ENCODE results near the gene CCDC38.

The CCDC38 gene

DNA sequence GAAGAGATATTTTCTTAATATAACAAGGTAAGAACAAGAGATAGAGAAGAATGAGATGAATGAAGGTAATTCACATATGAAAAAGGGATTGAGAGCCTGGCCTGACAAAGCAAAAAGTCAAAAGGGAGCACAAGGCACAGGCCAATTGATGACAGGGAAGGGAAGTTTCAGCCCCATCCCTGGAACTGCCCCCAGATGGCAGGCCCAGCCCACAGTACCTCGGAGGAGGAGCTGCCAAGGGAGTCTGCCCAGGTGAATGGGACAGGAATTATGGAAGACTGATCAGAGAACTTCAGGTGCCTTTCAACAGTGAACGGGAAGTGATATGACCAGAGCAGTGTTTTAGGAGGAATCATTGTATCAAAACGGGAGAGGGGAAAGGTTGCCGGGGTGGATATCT lies 68.0 kb downstream of the CCDC38 start:
- no peak overlapping the region for H3K9ac ChIP-seq (ENCODE audit: low read length)
- H3K4me2 ChIP-seq (ENCODE audit: low read depth, low read length, poor library complexity, severe bottlenecking), result no peak overlapping the region
- H4K20me1 ChIP-seq (ENCODE audit: low read depth, low read length), result no peaks in the 10 kb centered on the region
- no peak overlapping the region for H3K27ac ChIP-seq (ENCODE audit: low read depth, low read length)
- H3K9me2 ChIP-seq (replicated peaks; ENCODE audit: insufficient read depth, low read length), result no peaks in the 10 kb centered on the region
- H3F3A ChIP-seq (ENCODE audit: insufficient read depth), result peaks cover under 1% of the 10 kb centered on the region; the same call in 1 of the 2 replicates
- no peaks in the 10 kb centered on the region for H3K36me3 ChIP-seq (ENCODE audit: low read length)
- no peaks in the 10 kb centered on the region for H3K9me3 ChIP-seq (ENCODE audit: insufficient read depth, low read length)
- no peaks in the 10 kb centered on the region for H3K79me2 ChIP-seq (ENCODE audit: insufficient read depth, low read length)
- H2AFZ ChIP-seq (ENCODE audit: low read depth, low read length, severe bottlenecking), result no peak overlapping the region
- H3K27me3 ChIP-seq (ENCODE audit: low read length), result no peaks in the 10 kb centered on the region
- H3K4me3 ChIP-seq (ENCODE audit: insufficient read depth, low read length, poor library complexity, severe bottlenecking), result no peak overlapping the region
- TF ChIP-seq EZH2phosphoT487 (conservative IDR thresholded peaks at IDR 0.05; ENCODE audit: low read length), result no peak
- TF ChIP-seq, protein P1, sequence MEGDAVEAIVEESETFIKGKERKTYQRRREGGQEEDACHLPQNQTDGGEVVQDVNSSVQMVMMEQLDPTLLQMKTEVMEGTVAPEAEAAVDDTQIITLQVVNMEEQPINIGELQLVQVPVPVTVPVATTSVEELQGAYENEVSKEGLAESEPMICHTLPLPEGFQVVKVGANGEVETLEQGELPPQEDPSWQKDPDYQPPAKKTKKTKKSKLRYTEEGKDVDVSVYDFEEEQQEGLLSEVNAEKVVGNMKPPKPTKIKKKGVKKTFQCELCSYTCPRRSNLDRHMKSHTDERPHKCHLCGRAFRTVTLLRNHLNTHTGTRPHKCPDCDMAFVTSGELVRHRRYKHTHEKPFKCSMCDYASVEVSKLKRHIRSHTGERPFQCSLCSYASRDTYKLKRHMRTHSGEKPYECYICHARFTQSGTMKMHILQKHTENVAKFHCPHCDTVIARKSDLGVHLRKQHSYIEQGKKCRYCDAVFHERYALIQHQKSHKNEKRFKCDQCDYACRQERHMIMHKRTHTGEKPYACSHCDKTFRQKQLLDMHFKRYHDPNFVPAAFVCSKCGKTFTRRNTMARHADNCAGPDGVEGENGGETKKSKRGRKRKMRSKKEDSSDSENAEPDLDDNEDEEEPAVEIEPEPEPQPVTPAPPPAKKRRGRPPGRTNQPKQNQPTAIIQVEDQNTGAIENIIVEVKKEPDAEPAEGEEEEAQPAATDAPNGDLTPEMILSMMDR (IDR thresholded peaks at IDR 0.05; ENCODE audit: insufficient read depth, low read length, poor library complexity, severe bottlenecking), result no peak

DNA sequence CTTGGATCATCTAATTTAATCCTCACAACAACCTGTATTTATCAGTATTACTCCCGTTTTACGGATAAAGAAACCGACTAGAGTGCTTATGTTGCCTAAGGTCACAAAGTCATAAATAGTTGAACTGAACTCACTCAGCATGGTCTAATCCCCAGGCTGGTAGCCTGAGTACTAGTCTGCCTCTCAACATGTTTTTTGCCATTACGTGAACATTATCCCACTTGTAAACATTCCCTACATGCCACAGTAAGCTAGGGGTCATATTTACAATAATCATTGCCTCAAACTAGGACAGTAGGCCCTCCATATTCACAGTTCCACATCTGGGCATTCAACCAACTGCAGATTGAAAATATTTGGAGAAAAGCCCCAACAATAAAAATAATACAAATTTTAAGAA lies 71.5 kb downstream of the CCDC38 start:
- no peaks in the 10 kb centered on the region for H3K79me2 ChIP-seq (ENCODE audit: insufficient read depth, low read length)
- no peak overlapping the region for H3K27ac ChIP-seq (ENCODE audit: low read depth, low read length)
- peaks cover 6% of the 10 kb centered on the region; the same call in 1 of the 2 replicates for H3F3A ChIP-seq (ENCODE audit: insufficient read depth)
- no peak overlapping the region for H2AFZ ChIP-seq (ENCODE audit: low read depth, low read length, severe bottlenecking)
- TF ChIP-seq EZH2phosphoT487 (conservative IDR thresholded peaks at IDR 0.05; ENCODE audit: low read length), result no peak
- H3K27me3 ChIP-seq (ENCODE audit: low read length), result no peaks in the 10 kb centered on the region
- H3K9me2 ChIP-seq (replicated peaks; ENCODE audit: insufficient read depth, low read length), result no peaks in the 10 kb centered on the region
- H3K9me3 ChIP-seq (ENCODE audit: insufficient read depth, low read length), result no peaks in the 10 kb centered on the region
- no peak overlapping the region for H3K4me2 ChIP-seq (ENCODE audit: low read depth, low read length, poor library complexity, severe bottlenecking)
- H3K4me3 ChIP-seq (ENCODE audit: insufficient read depth, low read length, poor library complexity, severe bottlenecking), result no peak overlapping the region
- H4K20me1 ChIP-seq (ENCODE audit: low read depth, low read length), result no peaks in the 10 kb centered on the region
- H3K36me3 ChIP-seq (ENCODE audit: low read length), result peaks cover 18% of the 10 kb centered on the region
- no peak overlapping the region for H3K9ac ChIP-seq (ENCODE audit: low read length)

DNA sequence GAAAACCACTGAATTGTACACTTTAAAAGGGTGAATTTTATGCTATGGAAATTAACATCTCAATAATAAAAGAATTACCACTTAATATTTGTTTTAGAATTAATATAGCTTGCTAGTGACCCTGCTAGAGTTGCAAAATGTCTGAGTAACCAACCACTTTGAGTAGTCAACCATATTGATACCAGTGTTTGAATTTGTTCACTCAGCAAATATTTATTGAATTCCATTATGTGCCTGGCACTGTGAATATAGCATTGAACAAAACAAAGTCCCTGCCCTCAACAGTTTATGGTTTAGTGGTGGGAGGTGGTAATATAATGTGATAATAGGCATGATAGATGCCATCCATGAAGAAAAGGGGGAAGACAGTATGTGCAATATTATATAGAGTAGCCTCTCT lies 79.1 kb downstream of the CCDC38 start:
- Histone ChIP-seq H3K36me3 (ENCODE audit: low read length) (peaks cover 49% of the 10 kb centered on the region), H3K9me2 (replicated peaks; ENCODE audit: insufficient read depth, low read length) (no peaks in the 10 kb centered on the region), H3K4me3 (ENCODE audit: insufficient read depth, low read length, poor library complexity, severe bottlenecking) (no peak overlapping the region), H3K27me3 (ENCODE audit: low read length) (no peaks in the 10 kb centered on the region), H3K4me2 (ENCODE audit: low read depth, low read length, poor library complexity, severe bottlenecking) (no peak overlapping the region), H3K27ac (ENCODE audit: low read depth, low read length) (no peak overlapping the region), H3K79me2 (ENCODE audit: insufficient read depth, low read length) (peaks cover 64% of the 10 kb centered on the region), H2AFZ (ENCODE audit: low read depth, low read length, severe bottlenecking) (no peak overlapping the region), H3K9me3 (ENCODE audit: insufficient read depth, low read length) (no peaks in the 10 kb centered on the region), H4K20me1 (ENCODE audit: low read depth, low read length) (peaks cover 13% of the 10 kb centered on the region), H3F3A (ENCODE audit: insufficient read depth) (no peaks in the 10 kb centered on the region), H3K9ac (ENCODE audit: low read length) (no peak overlapping the region)
- TF ChIP-seq, protein P1 (IDR thresholded peaks at IDR 0.05; ENCODE audit: insufficient read depth, low read length, poor library complexity, severe bottlenecking), result no peak
- no peak for TF ChIP-seq EZH2phosphoT487 (conservative IDR thresholded peaks at IDR 0.05; ENCODE audit: low read length)

GRCh38 chr12:95862038-95862437 lies 80.4 kb downstream of the CCDC38 start:
- Histone ChIP-seq H4K20me1 (ENCODE audit: low read depth, low read length) (peaks cover 13% of the 10 kb centered on the region), H3K9me2 (replicated peaks; ENCODE audit: insufficient read depth, low read length) (no peaks in the 10 kb centered on the region), H3K9me3 (ENCODE audit: insufficient read depth, low read length) (no peaks in the 10 kb centered on the region), H3K4me2 (ENCODE audit: low read depth, low read length, poor library complexity, severe bottlenecking) (no peak overlapping the region), H3K4me3 (ENCODE audit: insufficient read depth, low read length, poor library complexity, severe bottlenecking) (no peak overlapping the region), H3F3A (ENCODE audit: insufficient read depth) (no peaks in the 10 kb centered on the region), H3K27me3 (ENCODE audit: low read length) (no peaks in the 10 kb centered on the region), H3K9ac (ENCODE audit: low read length) (no peak overlapping the region), H3K79me2 (ENCODE audit: insufficient read depth, low read length) (peaks cover 64% of the 10 kb centered on the region), H3K36me3 (ENCODE audit: low read length) (peaks cover 45% of the 10 kb centered on the region), H2AFZ (ENCODE audit: low read depth, low read length, severe bottlenecking) (no peak overlapping the region), H3K27ac (ENCODE audit: low read depth, low read length) (no peak overlapping the region)
- TF ChIP-seq EZH2phosphoT487 (conservative IDR thresholded peaks at IDR 0.05; ENCODE audit: low read length), result no peak
- TF ChIP-seq, protein P1 (IDR thresholded peaks at IDR 0.05; ENCODE audit: insufficient read depth, low read length, poor library complexity, severe bottlenecking), result no peak
